ENCODE results near the gene ADD3. TPM values are rescaled to one million over a fixed set of nuclear protein-coding genes. Genes with fewer than 3 reads are reported as not detected.

Gene ADD3
- total and polyA plus RNA-seq, 2 of the 13 experiments (the other 11 are each of a cell fraction or from before 2014, with no cell fraction given) = 44.7 to 57.5 TPM

DNA sequence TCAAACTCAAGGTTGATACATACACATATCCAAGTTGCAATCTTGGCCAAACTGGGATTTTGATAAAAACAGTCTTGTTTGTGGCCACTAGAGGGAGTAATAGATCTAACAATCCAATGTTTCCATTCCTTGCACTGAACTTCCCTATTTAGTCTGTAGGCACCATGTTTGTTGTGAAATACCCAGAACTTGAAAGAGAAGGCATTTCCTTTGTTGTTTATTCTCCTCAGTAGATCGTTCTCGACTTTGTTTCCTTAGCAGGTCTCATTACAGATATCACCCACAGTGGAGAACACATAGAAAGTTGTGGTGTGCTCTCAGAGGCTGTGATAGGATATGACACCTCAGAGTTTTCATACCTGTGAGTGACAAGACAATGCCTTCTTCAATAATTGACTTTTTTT lies 129.4 kb downstream of the ADD3 start (continued):
- TF ChIP-seq, protein P1, sequence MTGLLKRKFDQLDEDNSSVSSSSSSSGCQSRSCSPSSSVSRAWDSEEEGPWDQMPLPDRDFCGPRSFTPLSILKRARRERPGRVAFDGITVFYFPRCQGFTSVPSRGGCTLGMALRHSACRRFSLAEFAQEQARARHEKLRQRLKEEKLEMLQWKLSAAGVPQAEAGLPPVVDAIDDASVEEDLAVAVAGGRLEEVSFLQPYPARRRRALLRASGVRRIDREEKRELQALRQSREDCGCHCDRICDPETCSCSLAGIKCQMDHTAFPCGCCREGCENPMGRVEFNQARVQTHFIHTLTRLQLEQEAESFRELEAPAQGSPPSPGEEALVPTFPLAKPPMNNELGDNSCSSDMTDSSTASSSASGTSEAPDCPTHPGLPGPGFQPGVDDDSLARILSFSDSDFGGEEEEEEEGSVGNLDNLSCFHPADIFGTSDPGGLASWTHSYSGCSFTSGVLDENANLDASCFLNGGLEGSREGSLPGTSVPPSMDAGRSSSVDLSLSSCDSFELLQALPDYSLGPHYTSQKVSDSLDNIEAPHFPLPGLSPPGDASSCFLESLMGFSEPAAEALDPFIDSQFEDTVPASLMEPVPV (CRISPR knock-in tag; IDR thresholded peaks at IDR 0.05) = no peak
- TF ChIP-seq, protein P2, sequence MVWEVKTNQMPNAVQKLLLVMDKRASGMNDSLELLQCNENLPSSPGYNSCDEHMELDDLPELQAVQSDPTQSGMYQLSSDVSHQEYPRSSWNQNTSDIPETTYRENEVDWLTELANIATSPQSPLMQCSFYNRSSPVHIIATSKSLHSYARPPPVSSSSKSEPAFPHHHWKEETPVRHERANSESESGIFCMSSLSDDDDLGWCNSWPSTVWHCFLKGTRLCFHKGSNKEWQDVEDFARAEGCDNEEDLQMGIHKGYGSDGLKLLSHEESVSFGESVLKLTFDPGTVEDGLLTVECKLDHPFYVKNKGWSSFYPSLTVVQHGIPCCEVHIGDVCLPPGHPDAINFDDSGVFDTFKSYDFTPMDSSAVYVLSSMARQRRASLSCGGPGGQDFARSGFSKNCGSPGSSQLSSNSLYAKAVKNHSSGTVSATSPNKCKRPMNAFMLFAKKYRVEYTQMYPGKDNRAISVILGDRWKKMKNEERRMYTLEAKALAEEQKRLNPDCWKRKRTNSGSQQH (CRISPR knock-in tag; IDR thresholded peaks at IDR 0.05; ENCODE audit: low read depth) = no peak
- TF ChIP-seq KLF16 (CRISPR knock-in tag; IDR thresholded peaks at IDR 0.05) (peak in 1 of 2 experiments; percentile 34; a peak in 1 of 4 replicates), SRSF4 (IDR thresholded peaks at IDR 0.05; ENCODE audit: low read depth, low read length, poor library complexity, severe bottlenecking) (no peak), HDAC6 (IDR thresholded peaks at IDR 0.05; ENCODE audit: low read depth, low read length) (no peak), ZNF703 (CRISPR knock-in tag; IDR thresholded peaks at IDR 0.05; ENCODE audit: borderline replicate concordance) (no peak), MAFF (IDR thresholded peaks at IDR 0.05; ENCODE audit: low read depth, low read length) (no peak), HOXA9 (CRISPR knock-in tag; IDR thresholded peaks at IDR 0.05; ENCODE audit: borderline replicate concordance) (no peak), KDM3A (CRISPR knock-in tag; IDR thresholded peaks at IDR 0.05; ENCODE audit: low read depth) (no peak), ZNF747 (CRISPR knock-in tag; IDR thresholded peaks at IDR 0.05; ENCODE audit: borderline replicate concordance) (no peak), ZNF567 (CRISPR knock-in tag; IDR thresholded peaks at IDR 0.05; ENCODE audit: borderline replicate concordance) (no peak), ATAD3A (CRISPR knock-in tag; IDR thresholded peaks at IDR 0.05) (no peak), ZSCAN22 (CRISPR knock-in tag; IDR thresholded peaks at IDR 0.05) (no peak), SYNCRIP (IDR thresholded peaks at IDR 0.05; ENCODE audit: insufficient read depth, low read depth, low read length) (no peak), GFI1 (CRISPR knock-in tag; IDR thresholded peaks at IDR 0.05; ENCODE audit: borderline replicate concordance) (no peak), ZNF75D (CRISPR knock-in tag; IDR thresholded peaks at IDR 0.05; ENCODE audit: borderline replicate concordance) (no peak), POGZ (CRISPR knock-in tag; IDR thresholded peaks at IDR 0.05) (no peak)
- TF ChIP-seq, protein P3, sequence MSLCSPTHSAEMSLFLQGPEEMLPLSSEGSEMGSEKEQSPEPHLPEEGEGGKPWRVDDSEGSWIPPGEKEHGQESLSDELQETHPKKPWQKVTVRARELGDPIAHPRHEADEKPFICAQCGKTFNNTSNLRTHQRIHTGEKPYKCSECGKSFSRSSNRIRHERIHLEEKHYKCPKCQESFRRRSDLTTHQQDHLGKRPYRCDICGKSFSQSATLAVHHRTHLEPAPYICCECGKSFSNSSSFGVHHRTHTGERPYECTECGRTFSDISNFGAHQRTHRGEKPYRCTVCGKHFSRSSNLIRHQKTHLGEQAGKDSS (CRISPR knock-in tag; IDR thresholded peaks at IDR 0.05; ENCODE audit: borderline replicate concordance, low read depth) = no peak
- TF ChIP-seq, protein P4, sequence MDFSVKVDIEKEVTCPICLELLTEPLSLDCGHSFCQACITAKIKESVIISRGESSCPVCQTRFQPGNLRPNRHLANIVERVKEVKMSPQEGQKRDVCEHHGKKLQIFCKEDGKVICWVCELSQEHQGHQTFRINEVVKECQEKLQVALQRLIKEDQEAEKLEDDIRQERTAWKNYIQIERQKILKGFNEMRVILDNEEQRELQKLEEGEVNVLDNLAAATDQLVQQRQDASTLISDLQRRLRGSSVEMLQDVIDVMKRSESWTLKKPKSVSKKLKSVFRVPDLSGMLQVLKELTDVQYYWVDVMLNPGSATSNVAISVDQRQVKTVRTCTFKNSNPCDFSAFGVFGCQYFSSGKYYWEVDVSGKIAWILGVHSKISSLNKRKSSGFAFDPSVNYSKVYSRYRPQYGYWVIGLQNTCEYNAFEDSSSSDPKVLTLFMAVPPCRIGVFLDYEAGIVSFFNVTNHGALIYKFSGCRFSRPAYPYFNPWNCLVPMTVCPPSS (IDR thresholded peaks at IDR 0.05) = no peak
- TF ChIP-seq, protein P5, sequence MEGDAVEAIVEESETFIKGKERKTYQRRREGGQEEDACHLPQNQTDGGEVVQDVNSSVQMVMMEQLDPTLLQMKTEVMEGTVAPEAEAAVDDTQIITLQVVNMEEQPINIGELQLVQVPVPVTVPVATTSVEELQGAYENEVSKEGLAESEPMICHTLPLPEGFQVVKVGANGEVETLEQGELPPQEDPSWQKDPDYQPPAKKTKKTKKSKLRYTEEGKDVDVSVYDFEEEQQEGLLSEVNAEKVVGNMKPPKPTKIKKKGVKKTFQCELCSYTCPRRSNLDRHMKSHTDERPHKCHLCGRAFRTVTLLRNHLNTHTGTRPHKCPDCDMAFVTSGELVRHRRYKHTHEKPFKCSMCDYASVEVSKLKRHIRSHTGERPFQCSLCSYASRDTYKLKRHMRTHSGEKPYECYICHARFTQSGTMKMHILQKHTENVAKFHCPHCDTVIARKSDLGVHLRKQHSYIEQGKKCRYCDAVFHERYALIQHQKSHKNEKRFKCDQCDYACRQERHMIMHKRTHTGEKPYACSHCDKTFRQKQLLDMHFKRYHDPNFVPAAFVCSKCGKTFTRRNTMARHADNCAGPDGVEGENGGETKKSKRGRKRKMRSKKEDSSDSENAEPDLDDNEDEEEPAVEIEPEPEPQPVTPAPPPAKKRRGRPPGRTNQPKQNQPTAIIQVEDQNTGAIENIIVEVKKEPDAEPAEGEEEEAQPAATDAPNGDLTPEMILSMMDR (CRISPR knock-in tag; IDR thresholded peaks at IDR 0.05) = peak; percentile 84
- TF ChIP-seq, protein P6, sequence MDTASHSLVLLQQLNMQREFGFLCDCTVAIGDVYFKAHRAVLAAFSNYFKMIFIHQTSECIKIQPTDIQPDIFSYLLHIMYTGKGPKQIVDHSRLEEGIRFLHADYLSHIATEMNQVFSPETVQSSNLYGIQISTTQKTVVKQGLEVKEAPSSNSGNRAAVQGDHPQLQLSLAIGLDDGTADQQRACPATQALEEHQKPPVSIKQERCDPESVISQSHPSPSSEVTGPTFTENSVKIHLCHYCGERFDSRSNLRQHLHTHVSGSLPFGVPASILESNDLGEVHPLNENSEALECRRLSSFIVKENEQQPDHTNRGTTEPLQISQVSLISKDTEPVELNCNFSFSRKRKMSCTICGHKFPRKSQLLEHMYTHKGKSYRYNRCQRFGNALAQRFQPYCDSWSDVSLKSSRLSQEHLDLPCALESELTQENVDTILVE (CRISPR knock-in tag; IDR thresholded peaks at IDR 0.05) = peak; percentile 62; the same call in 1 of the 2 replicates

Data from HepG2 (cell line).